SK-N-MC (cell line): ENCODE results near the gene CGNL1.

Experiments used
- EZH2 ChIP-seq: fragments of 200-600 bp; sonication (generic); IDR thresholded peaks from one replicate; pipeline ENCODE4 v1.6.1; 2017; ENCODE audit warnings: antibody characterized with exemption
- FOXP2 ChIP-seq: optimal IDR thresholded peaks from 2 replicates; pipeline ENCODE3; 2011; ENCODE audit warnings: mild to moderate bottlenecking, moderate library complexity; ENCODE audit not compliant: insufficient read depth; ENCODE audit errors: extremely low read length, control extremely low read depth
- POLR2AphosphoS5 ChIP-seq: IDR thresholded peaks from 2 replicates; pipeline ENCODE4 v1.6.1; 2012; ENCODE audit warnings: mild to moderate bottlenecking, low read depth, low read length, borderline replicate concordance

- TF ChIP-seq EZH2 (no peak), POLR2AphosphoS5 (no peak), FOXP2 (no peak)
Observed at GRCh38 chr15:57390583-57390982, 14.3 kb downstream of the CGNL1 start.
